Gastrocnemius medialis (tissue), 4 donors: Measurements from ENCODE around the gene NUDT5.

Experiments
- POLR2A ChIP-seq, 2 donors: fragments of 450-650 bp; IDR thresholded peaks; one replicate each; pipeline ENCODE4 v1.6.1; 2017; ENCODE audit warnings: antibody characterized with exemption in 2 of 2, mild to moderate bottlenecking in 2 of 2, moderate library complexity in 2 of 2
- TF ChIP-seq, protein P1 (sequence below), 5 experiments: fragments of 450-650 bp in 3 of 5; fragments of 200-600 bp in 2 of 5; sonication (generic) in 2 of 5; IDR thresholded peaks in 4 of 5; conservative IDR thresholded peaks in 1 of 5; 1 replicate in 4 of 5; 2 replicates in 1 of 5; pipeline ENCODE4 v1.5.1; 2016 to 2019; ENCODE audit warnings: antibody characterized with exemption in 5 of 5, mild to moderate bottlenecking in 3 of 5, moderate library complexity in 3 of 5

DNA sequence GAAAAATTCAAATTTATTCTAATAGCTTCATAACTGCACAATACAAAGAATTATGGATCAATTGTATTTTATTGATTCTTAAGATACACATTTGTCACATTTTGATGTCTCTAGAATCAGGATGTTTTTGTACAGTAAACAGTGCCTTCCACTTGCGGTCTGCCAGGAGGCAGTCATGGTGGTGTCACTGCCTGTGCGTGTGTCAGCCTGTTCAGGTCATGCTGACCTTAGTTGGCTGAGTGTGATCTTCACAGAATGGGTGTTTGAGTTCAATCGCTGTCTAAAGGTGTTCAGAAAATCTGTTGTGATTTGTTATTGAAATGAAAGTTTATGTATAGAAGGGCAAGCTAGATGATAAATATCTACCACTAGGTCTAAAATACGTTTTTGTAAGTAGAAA lies 45.5 kb downstream of the NUDT5 start:
- TF ChIP-seq, protein P1, sequence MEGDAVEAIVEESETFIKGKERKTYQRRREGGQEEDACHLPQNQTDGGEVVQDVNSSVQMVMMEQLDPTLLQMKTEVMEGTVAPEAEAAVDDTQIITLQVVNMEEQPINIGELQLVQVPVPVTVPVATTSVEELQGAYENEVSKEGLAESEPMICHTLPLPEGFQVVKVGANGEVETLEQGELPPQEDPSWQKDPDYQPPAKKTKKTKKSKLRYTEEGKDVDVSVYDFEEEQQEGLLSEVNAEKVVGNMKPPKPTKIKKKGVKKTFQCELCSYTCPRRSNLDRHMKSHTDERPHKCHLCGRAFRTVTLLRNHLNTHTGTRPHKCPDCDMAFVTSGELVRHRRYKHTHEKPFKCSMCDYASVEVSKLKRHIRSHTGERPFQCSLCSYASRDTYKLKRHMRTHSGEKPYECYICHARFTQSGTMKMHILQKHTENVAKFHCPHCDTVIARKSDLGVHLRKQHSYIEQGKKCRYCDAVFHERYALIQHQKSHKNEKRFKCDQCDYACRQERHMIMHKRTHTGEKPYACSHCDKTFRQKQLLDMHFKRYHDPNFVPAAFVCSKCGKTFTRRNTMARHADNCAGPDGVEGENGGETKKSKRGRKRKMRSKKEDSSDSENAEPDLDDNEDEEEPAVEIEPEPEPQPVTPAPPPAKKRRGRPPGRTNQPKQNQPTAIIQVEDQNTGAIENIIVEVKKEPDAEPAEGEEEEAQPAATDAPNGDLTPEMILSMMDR (IDR thresholded peaks at IDR 0.05 in 4 of 5, conservative IDR thresholded peaks at IDR 0.05 in 1 of 5): no peak
- TF ChIP-seq POLR2A (IDR thresholded peaks at IDR 0.05): no peak
